CD14-positive monocyte (primary cell): ENCODE results near the gene APBA2. TPM values are rescaled to one million over a fixed set of nuclear protein-coding genes. Genes with fewer than 3 reads are reported as not detected.

Source experiments
- DNase-seq, 3 donors: peaks; one replicate each; pipeline ENCODE4 v3.0.0-alpha.2; 2011 to 2022
- H2AFZ ChIP-seq: 2 replicates; pipeline ENCODE4 v1.6.0; 2012; ENCODE audit warnings: mild to moderate bottlenecking, low read depth, low read length, inconsistent platforms; ENCODE audit not compliant: insufficient read depth, poor library complexity, severe bottlenecking
- H3K27ac ChIP-seq, 2 donors: 1 replicate in 1 of 2; 2 replicates in 1 of 2; pipeline ENCODE4 v1.5.1; 2012 to 2013; ENCODE audit warnings: low read length in 2 of 2, control low read depth in 1 of 2, inconsistent platforms in 1 of 2, low read depth in 1 of 2, mild to moderate bottlenecking in 1 of 2
- H3K27me3 ChIP-seq, 2 donors: one replicate each; pipeline versions ENCODE4 v1.6.0 to v1.6.1; 2011 to 2013; ENCODE audit warnings: low read length in 2 of 2; ENCODE audit not compliant: control insufficient read depth in 2 of 2, insufficient read depth in 2 of 2
- H3K36me3 ChIP-seq, 2 donors: replicated peaks in 1 of 2; 1 replicate in 1 of 2; 2 replicates in 1 of 2; pipeline versions ENCODE4 v1.5.1 to v1.6.1; 2012 to 2013; ENCODE audit warnings: low read length in 2 of 2, control low read depth in 1 of 2, inconsistent platforms in 1 of 2, mild to moderate bottlenecking in 1 of 2; ENCODE audit not compliant: insufficient read depth in 2 of 2, control insufficient read depth in 1 of 2
- H3K4me1 ChIP-seq, 2 donors: 1 replicate in 1 of 2; 2 replicates in 1 of 2; pipeline versions ENCODE4 v1.5.1 to v1.6.1; 2012 to 2013; ENCODE audit warnings: low read length in 2 of 2, control low read depth in 1 of 2, inconsistent platforms in 1 of 2, mild to moderate bottlenecking in 1 of 2, moderate library complexity in 1 of 2; ENCODE audit not compliant: insufficient read depth in 2 of 2, control insufficient read depth in 1 of 2
- H3K4me2 ChIP-seq: replicated peaks from 2 replicates; pipeline ENCODE3; 2012; ENCODE audit warnings: low read length, moderate library complexity, mild to moderate bottlenecking; ENCODE audit not compliant: poor library complexity, severe bottlenecking; ENCODE audit errors: extremely low read depth
- H3K4me3 ChIP-seq, 3 experiments: fragments of 200-600 bp in 1 of 3; sonication (generic) in 1 of 3; replicated peaks in 1 of 3; 1 replicate in 2 of 3; 2 replicates in 1 of 3; pipeline ENCODE4 v1.5.1; 2011 to 2013; ENCODE audit warnings: low read length in 3 of 3, mild to moderate bottlenecking in 3 of 3, control low read depth in 2 of 3, low read depth in 2 of 3, inconsistent platforms in 1 of 3, moderate library complexity in 1 of 3
- H3K79me2 ChIP-seq: 2 replicates; pipeline ENCODE4 v1.6.0; 2012; ENCODE audit warnings: mild to moderate bottlenecking, control low read depth, inconsistent platforms, low read length, moderate library complexity; ENCODE audit not compliant: insufficient read depth
- H3K9ac ChIP-seq: 2 replicates; pipeline ENCODE4 v1.6.0; 2017; ENCODE audit warnings: low read length, mild to moderate bottlenecking; ENCODE audit not compliant: insufficient read depth, poor library complexity, severe bottlenecking
- H3K9me3 ChIP-seq, 2 donors: replicated peaks in 1 of 2; 1 replicate in 1 of 2; 2 replicates in 1 of 2; pipeline versions ENCODE4 v1.5.1 to v1.6.1; 2012 to 2013; ENCODE audit warnings: low read length in 2 of 2, control low read depth in 1 of 2; ENCODE audit not compliant: control insufficient read depth in 1 of 2, insufficient read depth in 1 of 2
- H4K20me1 ChIP-seq: 2 replicates; pipeline ENCODE4 v1.6.0; 2012; ENCODE audit warnings: mild to moderate bottlenecking, low read length, control low read depth, moderate library complexity; ENCODE audit not compliant: insufficient read depth
- H3K27ac Mint-ChIP-seq, 7 donors: one replicate each; pipeline ENCODE4 v1.8.0; 2020; ENCODE audit warnings: mild to moderate bottlenecking in 7 of 7, mixed read lengths in 7 of 7, moderate library complexity in 6 of 7, inconsistent platforms in 2 of 7
- H3K27me3 Mint-ChIP-seq, 3 donors: one replicate each; pipeline ENCODE4 v1.8.0; 2021 to 2022; ENCODE audit warnings: low read depth in 3 of 3, mild to moderate bottlenecking in 3 of 3, mixed read lengths in 3 of 3, moderate library complexity in 3 of 3, inconsistent platforms in 1 of 3
- H3K36me3 Mint-ChIP-seq, 2 donors: one replicate each; pipeline ENCODE4 v1.8.0; 2020; ENCODE audit warnings: mixed read lengths in 2 of 2, inconsistent platforms in 1 of 2, mild to moderate bottlenecking in 1 of 2
- H3K4me1 Mint-ChIP-seq: one replicate; pipeline ENCODE4 v1.8.0; 2020; ENCODE audit warnings: mild to moderate bottlenecking, mixed read lengths
- H3K4me3 Mint-ChIP-seq, 2 donors: one replicate each; pipeline ENCODE4 v1.8.0; 2020; ENCODE audit warnings: mild to moderate bottlenecking in 2 of 2, mixed read lengths in 2 of 2, moderate library complexity in 1 of 2
- H3K9me3 Mint-ChIP-seq, 7 donors: one replicate each; pipeline ENCODE4 v1.8.0; 2020 to 2022; ENCODE audit warnings: mixed read lengths in 7 of 7, mild to moderate bottlenecking in 6 of 7, moderate library complexity in 6 of 7, inconsistent platforms in 2 of 7
- WGBS: methylation state at CpG from one replicate; pipeline ENCODE4 v1.1.5; 2013; ENCODE audit warnings: missing lambda C conversion rate; ENCODE audit not compliant: insufficient coverage; 5-methylcytosine and 5-hydroxymethylcytosine counted together
- intact Hi-C, 2 donors: fragments of 100-400 bp; cut with micrococcal nuclease; formaldehyde crosslinking; loops; one replicate each; pipeline versions ENCODE4 v1.15.0 to v1.15.1; 2023
- polyA plus RNA-seq, 3 donors: library from polyadenylated mRNA; depleted of rRNA in 1 of 3; unstranded in 2 of 3; stranded (reverse) in 1 of 3; fragments of 300-500 nt in 2 of 3; fragments of >200 nt in 1 of 3; fragmentation: Illumina TruSeq in 2 of 3; gene quantifications; 1 replicate in 2 of 3; 2 replicates in 1 of 3; pipeline ENCODE4 v1.2.3, GENCODE V29; 2012 to 2021
- TF ChIP-seq, protein P1 (sequence below): fragments of 200-600 bp; IDR thresholded peaks from one replicate; pipeline ENCODE4 v1.8.0; 2022; ENCODE audit warnings: antibody characterized with exemption, mild to moderate bottlenecking

APBA2 gene
- polyA plus RNA-seq, 3 donors = 0.30 TPM; not detected in 2

DNA sequence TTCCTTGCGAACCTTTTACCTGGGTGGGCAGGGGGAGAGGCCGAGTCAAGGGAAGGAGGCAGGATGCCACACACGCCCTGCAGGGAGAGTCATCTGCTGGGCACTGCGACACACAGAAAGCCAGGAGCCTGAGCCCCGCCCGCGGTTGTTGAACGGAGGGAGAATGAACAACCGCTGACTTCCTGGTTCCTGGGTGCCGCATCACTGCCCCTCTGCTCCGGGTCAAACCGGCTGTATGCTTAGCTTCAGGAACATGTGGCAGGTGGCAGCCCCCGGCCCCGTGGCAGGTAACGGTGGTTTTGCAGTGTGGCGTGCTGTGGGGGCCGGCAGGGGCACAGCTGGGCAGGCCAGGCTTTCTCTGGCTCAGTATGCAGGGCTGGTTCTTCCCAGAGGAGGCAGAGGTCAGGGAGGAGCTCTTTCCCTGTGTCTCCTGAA lies 33.4 kb downstream of the APBA2 start:
- intact Hi-C loops = no loop called here
- no peak for DNase-seq
- H3K4me3 Mint-ChIP-seq = no peak overlapping the region
- peaks cover 4 to 13% (median 7%) of the 10 kb centered on the region in 3 donors for H3K27me3 Mint-ChIP-seq
- Histone ChIP-seq H3K9me3 (no peaks in the 10 kb centered on the region), H3K4me1 (no peaks in the 10 kb centered on the region), H3K79me2 (no peaks in the 10 kb centered on the region), H3K36me3 (no peaks in the 10 kb centered on the region), H3K27ac (no peak overlapping the region), H2AFZ (no peak overlapping the region), H3K27me3 (no peaks in the 10 kb centered on the region), H3K9ac (no peak overlapping the region), H3K4me3 (no peak overlapping the region), H4K20me1 (no peaks in the 10 kb centered on the region), H3K4me2 (no peak overlapping the region)
- H3K4me1 Mint-ChIP-seq = no peaks in the 10 kb centered on the region
- H3K27ac Mint-ChIP-seq = no peak overlapping the region
- 86% methylated on average over 16 of the region's 17 CpGs for WGBS
- no peaks in the 10 kb centered on the region for H3K9me3 Mint-ChIP-seq
- H3K36me3 Mint-ChIP-seq = no peaks in the 10 kb centered on the region
- TF ChIP-seq, protein P1, sequence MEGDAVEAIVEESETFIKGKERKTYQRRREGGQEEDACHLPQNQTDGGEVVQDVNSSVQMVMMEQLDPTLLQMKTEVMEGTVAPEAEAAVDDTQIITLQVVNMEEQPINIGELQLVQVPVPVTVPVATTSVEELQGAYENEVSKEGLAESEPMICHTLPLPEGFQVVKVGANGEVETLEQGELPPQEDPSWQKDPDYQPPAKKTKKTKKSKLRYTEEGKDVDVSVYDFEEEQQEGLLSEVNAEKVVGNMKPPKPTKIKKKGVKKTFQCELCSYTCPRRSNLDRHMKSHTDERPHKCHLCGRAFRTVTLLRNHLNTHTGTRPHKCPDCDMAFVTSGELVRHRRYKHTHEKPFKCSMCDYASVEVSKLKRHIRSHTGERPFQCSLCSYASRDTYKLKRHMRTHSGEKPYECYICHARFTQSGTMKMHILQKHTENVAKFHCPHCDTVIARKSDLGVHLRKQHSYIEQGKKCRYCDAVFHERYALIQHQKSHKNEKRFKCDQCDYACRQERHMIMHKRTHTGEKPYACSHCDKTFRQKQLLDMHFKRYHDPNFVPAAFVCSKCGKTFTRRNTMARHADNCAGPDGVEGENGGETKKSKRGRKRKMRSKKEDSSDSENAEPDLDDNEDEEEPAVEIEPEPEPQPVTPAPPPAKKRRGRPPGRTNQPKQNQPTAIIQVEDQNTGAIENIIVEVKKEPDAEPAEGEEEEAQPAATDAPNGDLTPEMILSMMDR = no peak

DNA sequence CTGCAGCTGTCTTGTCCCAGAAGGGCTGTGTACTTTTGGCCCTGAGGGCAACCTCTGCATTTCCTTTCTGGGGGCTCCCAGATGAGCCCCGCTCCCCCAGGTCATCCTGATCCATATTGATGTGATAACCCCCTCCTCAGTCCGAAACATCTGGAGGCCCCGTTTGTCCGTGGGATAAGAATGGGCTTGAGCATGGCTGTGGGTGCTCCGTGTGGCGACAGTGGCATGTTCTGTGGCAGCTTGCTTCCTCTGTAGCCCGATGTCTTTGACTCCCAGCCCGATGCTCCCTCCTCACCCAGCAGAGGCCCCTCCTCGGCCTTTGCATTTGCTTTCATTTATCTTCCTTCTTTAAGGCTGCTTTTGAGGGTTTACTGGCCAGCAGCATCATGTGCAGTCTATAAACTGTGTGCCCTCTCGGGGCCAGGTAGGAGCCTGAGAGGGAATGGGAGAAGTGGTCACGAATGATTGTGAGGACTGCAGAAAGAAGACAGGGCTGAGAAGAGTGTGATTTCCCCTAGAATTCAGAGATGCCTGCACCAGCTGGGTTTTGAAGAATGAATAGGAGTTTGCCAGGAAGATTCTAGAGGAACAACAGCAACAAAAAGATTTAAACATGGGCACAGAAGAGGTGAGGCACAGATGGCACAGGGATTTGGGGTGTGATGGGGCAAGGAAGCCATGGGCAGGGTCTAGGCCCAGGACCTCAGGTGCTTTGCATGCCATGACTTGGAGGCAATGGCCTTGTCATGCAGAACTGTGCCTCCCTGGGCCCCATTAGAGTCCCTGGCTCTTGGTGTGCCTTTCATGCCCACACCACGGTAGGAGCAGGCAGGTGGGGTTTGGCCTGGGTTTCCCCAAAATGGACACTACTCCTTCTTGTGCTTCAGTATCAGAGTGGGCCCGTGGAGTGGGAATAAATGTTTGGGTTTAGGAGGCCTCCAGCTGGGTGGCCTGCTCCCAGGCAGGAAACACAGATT lies 34.2 kb downstream of the APBA2 start:
- H3K9me3 Mint-ChIP-seq = no peaks in the 10 kb centered on the region
- Histone ChIP-seq H3K9ac (no peak overlapping the region), H3K79me2 (no peaks in the 10 kb centered on the region), H3K4me3 (no peak overlapping the region), H3K36me3 (no peaks in the 10 kb centered on the region), H3K4me1 (no peaks in the 10 kb centered on the region), H2AFZ (no peak overlapping the region), H3K9me3 (no peaks in the 10 kb centered on the region), H3K27me3 (no peaks in the 10 kb centered on the region), H4K20me1 (no peaks in the 10 kb centered on the region), H3K4me2 (no peak overlapping the region), H3K27ac (no peak overlapping the region)
- H3K27ac Mint-ChIP-seq = no peak overlapping the region
- WGBS = 85% methylated on average over 10 of the region's 13 CpGs
- peaks cover 7 to 13% (median 8%) of the 10 kb centered on the region in 3 donors for H3K27me3 Mint-ChIP-seq
- intact Hi-C loops = no loop called here
- H3K4me1 Mint-ChIP-seq = no peaks in the 10 kb centered on the region
- TF ChIP-seq, protein P1 = no peak
- H3K36me3 Mint-ChIP-seq = no peaks in the 10 kb centered on the region
- no peak for DNase-seq
- H3K4me3 Mint-ChIP-seq = no peak overlapping the region
